CD14-positive monocyte (primary cell): ENCODE data around the gene MUC6. TPM values are rescaled to one million over a fixed set of nuclear protein-coding genes. Genes with fewer than 3 reads are reported as not detected.

Experiments
- DNase-seq, 3 donors: peaks; one replicate each; pipeline ENCODE4 v3.0.0-alpha.2; 2011 to 2022
- H2AFZ ChIP-seq: 2 replicates; pipeline ENCODE4 v1.6.0; 2012; ENCODE audit warnings: mild to moderate bottlenecking, low read depth, low read length, inconsistent platforms; ENCODE audit not compliant: insufficient read depth, poor library complexity, severe bottlenecking
- H3K27ac ChIP-seq, 2 donors: 1 replicate in 1 of 2; 2 replicates in 1 of 2; pipeline ENCODE4 v1.5.1; 2012 to 2013; ENCODE audit warnings: low read length in 2 of 2, control low read depth in 1 of 2, inconsistent platforms in 1 of 2, low read depth in 1 of 2, mild to moderate bottlenecking in 1 of 2
- H3K27me3 ChIP-seq, 2 donors: one replicate each; pipeline versions ENCODE4 v1.6.0 to v1.6.1; 2011 to 2013; ENCODE audit warnings: low read length in 2 of 2; ENCODE audit not compliant: control insufficient read depth in 2 of 2, insufficient read depth in 2 of 2
- H3K36me3 ChIP-seq, 2 donors: replicated peaks in 1 of 2; 1 replicate in 1 of 2; 2 replicates in 1 of 2; pipeline versions ENCODE4 v1.5.1 to v1.6.1; 2012 to 2013; ENCODE audit warnings: low read length in 2 of 2, control low read depth in 1 of 2, inconsistent platforms in 1 of 2, mild to moderate bottlenecking in 1 of 2; ENCODE audit not compliant: insufficient read depth in 2 of 2, control insufficient read depth in 1 of 2
- H3K4me1 ChIP-seq, 2 donors: 1 replicate in 1 of 2; 2 replicates in 1 of 2; pipeline versions ENCODE4 v1.5.1 to v1.6.1; 2012 to 2013; ENCODE audit warnings: low read length in 2 of 2, control low read depth in 1 of 2, inconsistent platforms in 1 of 2, mild to moderate bottlenecking in 1 of 2, moderate library complexity in 1 of 2; ENCODE audit not compliant: insufficient read depth in 2 of 2, control insufficient read depth in 1 of 2
- H3K4me2 ChIP-seq: replicated peaks from 2 replicates; pipeline ENCODE3; 2012; ENCODE audit warnings: low read length, moderate library complexity, mild to moderate bottlenecking; ENCODE audit not compliant: poor library complexity, severe bottlenecking; ENCODE audit errors: extremely low read depth
- H3K4me3 ChIP-seq, 3 experiments: fragments of 200-600 bp in 1 of 3; sonication (generic) in 1 of 3; replicated peaks in 1 of 3; 1 replicate in 2 of 3; 2 replicates in 1 of 3; pipeline ENCODE4 v1.5.1; 2011 to 2013; ENCODE audit warnings: low read length in 3 of 3, mild to moderate bottlenecking in 3 of 3, control low read depth in 2 of 3, low read depth in 2 of 3, inconsistent platforms in 1 of 3, moderate library complexity in 1 of 3
- H3K79me2 ChIP-seq: 2 replicates; pipeline ENCODE4 v1.6.0; 2012; ENCODE audit warnings: mild to moderate bottlenecking, control low read depth, inconsistent platforms, low read length, moderate library complexity; ENCODE audit not compliant: insufficient read depth
- H3K9ac ChIP-seq: 2 replicates; pipeline ENCODE4 v1.6.0; 2017; ENCODE audit warnings: low read length, mild to moderate bottlenecking; ENCODE audit not compliant: insufficient read depth, poor library complexity, severe bottlenecking
- H3K9me3 ChIP-seq, 2 donors: replicated peaks in 1 of 2; 1 replicate in 1 of 2; 2 replicates in 1 of 2; pipeline versions ENCODE4 v1.5.1 to v1.6.1; 2012 to 2013; ENCODE audit warnings: low read length in 2 of 2, control low read depth in 1 of 2; ENCODE audit not compliant: control insufficient read depth in 1 of 2, insufficient read depth in 1 of 2
- H4K20me1 ChIP-seq: 2 replicates; pipeline ENCODE4 v1.6.0; 2012; ENCODE audit warnings: mild to moderate bottlenecking, low read length, control low read depth, moderate library complexity; ENCODE audit not compliant: insufficient read depth
- H3K27ac Mint-ChIP-seq, 7 donors: one replicate each; pipeline ENCODE4 v1.8.0; 2020; ENCODE audit warnings: mild to moderate bottlenecking in 7 of 7, mixed read lengths in 7 of 7, moderate library complexity in 6 of 7, inconsistent platforms in 2 of 7
- H3K27me3 Mint-ChIP-seq, 3 donors: one replicate each; pipeline ENCODE4 v1.8.0; 2021 to 2022; ENCODE audit warnings: low read depth in 3 of 3, mild to moderate bottlenecking in 3 of 3, mixed read lengths in 3 of 3, moderate library complexity in 3 of 3, inconsistent platforms in 1 of 3
- H3K36me3 Mint-ChIP-seq, 2 donors: one replicate each; pipeline ENCODE4 v1.8.0; 2020; ENCODE audit warnings: mixed read lengths in 2 of 2, inconsistent platforms in 1 of 2, mild to moderate bottlenecking in 1 of 2
- H3K4me1 Mint-ChIP-seq: one replicate; pipeline ENCODE4 v1.8.0; 2020; ENCODE audit warnings: mild to moderate bottlenecking, mixed read lengths
- H3K4me3 Mint-ChIP-seq, 2 donors: one replicate each; pipeline ENCODE4 v1.8.0; 2020; ENCODE audit warnings: mild to moderate bottlenecking in 2 of 2, mixed read lengths in 2 of 2, moderate library complexity in 1 of 2
- H3K9me3 Mint-ChIP-seq, 7 donors: one replicate each; pipeline ENCODE4 v1.8.0; 2020 to 2022; ENCODE audit warnings: mixed read lengths in 7 of 7, mild to moderate bottlenecking in 6 of 7, moderate library complexity in 6 of 7, inconsistent platforms in 2 of 7
- CTCF ChIP-seq: fragments of 200-600 bp; IDR thresholded peaks from one replicate; pipeline ENCODE4 v1.8.0; 2022; ENCODE audit warnings: antibody characterized with exemption, mild to moderate bottlenecking
- WGBS: methylation state at CpG from one replicate; pipeline ENCODE4 v1.1.5; 2013; ENCODE audit warnings: missing lambda C conversion rate; ENCODE audit not compliant: insufficient coverage; 5-methylcytosine and 5-hydroxymethylcytosine counted together
- intact Hi-C, 2 donors: fragments of 100-400 bp; cut with micrococcal nuclease; formaldehyde crosslinking; loops; one replicate each; pipeline versions ENCODE4 v1.15.0 to v1.15.1; 2023
- polyA plus RNA-seq, 3 donors: library from polyadenylated mRNA; depleted of rRNA in 1 of 3; unstranded in 2 of 3; stranded (reverse) in 1 of 3; fragments of 300-500 nt in 2 of 3; fragments of >200 nt in 1 of 3; fragmentation: Illumina TruSeq in 2 of 3; gene quantifications; 1 replicate in 2 of 3; 2 replicates in 1 of 3; pipeline ENCODE4 v1.2.3, GENCODE V29; 2012 to 2021

Gene MUC6
- polyA plus RNA-seq, 3 donors, result not detected

- no peak overlapping the region for H3K4me2 ChIP-seq
- Mint-ChIP-seq H3K27ac (no peak overlapping the region), H3K4me3 (no peak overlapping the region)
These were observed 16.2 kb downstream of the MUC6 start for GRCh38 chr11:1020211-1020905.

GRCh38 chr11:1019321-1019910, 17.1 kb downstream of the MUC6 start:
- Mint-ChIP-seq H3K4me1 (no peaks in the 10 kb centered on the region), H3K4me3 (no peak overlapping the region), H3K36me3 (no peaks in the 10 kb centered on the region), H3K27me3 (peaks cover 0 to 2% (median 0%) of the 10 kb centered on the region in 3 donors), H3K9me3 (peaks cover 3 to 16% (median 13%) of the 10 kb centered on the region in 7 donors), H3K27ac (no peak overlapping the region)
- Histone ChIP-seq H3K4me3 (no peak overlapping the region), H3K36me3 (no peaks in the 10 kb centered on the region), H3K9ac (no peak overlapping the region), H4K20me1 (peaks cover 4% of the 10 kb centered on the region), H3K27ac (no peak overlapping the region), H3K9me3 (peaks cover 0 to 9% of the 10 kb centered on the region in 2 donors), H3K27me3 (no peaks in the 10 kb centered on the region), H3K4me1 (no peaks in the 10 kb centered on the region), H3K79me2 (no peaks in the 10 kb centered on the region), H3K4me2 (no peak overlapping the region), H2AFZ (no peak overlapping the region)
- DNase-seq, result no peak
- no peak for TF ChIP-seq CTCF
- 85% methylated on average over 21 of the region's 21 CpGs for WGBS
- intact Hi-C loops, result no loop called here

More at GRCh38 chr11:1020211-1020905, 16.2 kb downstream of the MUC6 start:
- H3K4me3 ChIP-seq, result no peak overlapping the region
- H3K27ac ChIP-seq, result no peak overlapping the region
- no peaks in the 10 kb centered on the region for H3K27me3 ChIP-seq
- peaks cover 0 to 9% of the 10 kb centered on the region in 2 donors for H3K9me3 ChIP-seq
- no peak overlapping the region for H3K9ac ChIP-seq
- no peaks in the 10 kb centered on the region for H3K36me3 ChIP-seq
- no peak for TF ChIP-seq CTCF
- peaks cover 3 to 14% (median 13%) of the 10 kb centered on the region in 7 donors for H3K9me3 Mint-ChIP-seq
- 97% methylated on average over 11 of the region's 19 CpGs for WGBS
- intact Hi-C loops, result no loop called here
- H3K4me1 Mint-ChIP-seq, result no peaks in the 10 kb centered on the region
- H3K4me1 ChIP-seq, result no peaks in the 10 kb centered on the region
- no peak for DNase-seq
- peaks cover 4% of the 10 kb centered on the region for H4K20me1 ChIP-seq
- H3K79me2 ChIP-seq, result no peaks in the 10 kb centered on the region
- H3K27me3 Mint-ChIP-seq, result peaks cover 0 to 2% (median 0%) of the 10 kb centered on the region in 3 donors
- H2AFZ ChIP-seq, result no peak overlapping the region
- H3K36me3 Mint-ChIP-seq, result no peaks in the 10 kb centered on the region
